Erythroblast (primary cell): ENCODE measurements around the gene CORIN.

ENCODE experiments used
- GATA1 ChIP-seq: IDR thresholded peaks from 2 replicates; pipeline ENCODE4 v1.6.1; 2011; ENCODE audit warnings: low read depth, mild to moderate bottlenecking, control low read depth, low read length, moderate library complexity
- POLR2A ChIP-seq: IDR thresholded peaks from 2 replicates; pipeline ENCODE4 v1.6.1; 2011; ENCODE audit warnings: mild to moderate bottlenecking, low read length

- TF ChIP-seq POLR2A = no peak
- no peak for TF ChIP-seq GATA1
Measured at GRCh38 chr4:47664051-47664826, 173.6 kb downstream of the CORIN start.
